C4-2B (cell line): ENCODE results near the gene CDKAL1.

Experiments used
- ZFX ChIP-seq: fragments of 450-650 bp; IDR thresholded peaks from 2 replicates; pipeline ENCODE4 v1.6.1; 2017
- TF ChIP-seq, protein P1 (sequence below): fragments of 450-650 bp; conservative IDR thresholded peaks from 2 replicates; pipeline ENCODE4 v1.5.1; 2017; ENCODE audit warnings: mild to moderate bottlenecking

- TF ChIP-seq, protein P1, sequence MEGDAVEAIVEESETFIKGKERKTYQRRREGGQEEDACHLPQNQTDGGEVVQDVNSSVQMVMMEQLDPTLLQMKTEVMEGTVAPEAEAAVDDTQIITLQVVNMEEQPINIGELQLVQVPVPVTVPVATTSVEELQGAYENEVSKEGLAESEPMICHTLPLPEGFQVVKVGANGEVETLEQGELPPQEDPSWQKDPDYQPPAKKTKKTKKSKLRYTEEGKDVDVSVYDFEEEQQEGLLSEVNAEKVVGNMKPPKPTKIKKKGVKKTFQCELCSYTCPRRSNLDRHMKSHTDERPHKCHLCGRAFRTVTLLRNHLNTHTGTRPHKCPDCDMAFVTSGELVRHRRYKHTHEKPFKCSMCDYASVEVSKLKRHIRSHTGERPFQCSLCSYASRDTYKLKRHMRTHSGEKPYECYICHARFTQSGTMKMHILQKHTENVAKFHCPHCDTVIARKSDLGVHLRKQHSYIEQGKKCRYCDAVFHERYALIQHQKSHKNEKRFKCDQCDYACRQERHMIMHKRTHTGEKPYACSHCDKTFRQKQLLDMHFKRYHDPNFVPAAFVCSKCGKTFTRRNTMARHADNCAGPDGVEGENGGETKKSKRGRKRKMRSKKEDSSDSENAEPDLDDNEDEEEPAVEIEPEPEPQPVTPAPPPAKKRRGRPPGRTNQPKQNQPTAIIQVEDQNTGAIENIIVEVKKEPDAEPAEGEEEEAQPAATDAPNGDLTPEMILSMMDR, result no peak
- TF ChIP-seq ZFX, result no peak
Observed at GRCh38 chr6:20608905-20609304, 74.6 kb downstream of the CDKAL1 start.
